HG03095 (cell line): ENCODE results near the gene SAV1.
A peak's percentile ranks its signal among the peaks of the same experiment; 100 is the strongest.
"Not testable (repeated sequence)": the region's sequence is repeated elsewhere in the genome, so short reads cannot be mapped to it uniquely, and the experiment has no call there.

Experiments used
- ATAC-seq: cut with Tn5 transposase; IDR thresholded peaks from one replicate; pipeline ENCODE4 v1.9.1; 2021; ENCODE audit warnings: moderate library complexity; ENCODE audit not compliant: unreplicated experiment

The SAV1 gene

GRCh38 chr14:50666772-50667683 lies 1.1 kb downstream of the SAV1 start:
- no peak for ATAC-seq

- ATAC-seq, result not testable (repeated sequence)
Measured at GRCh38 chr14:50665300-50665699, 2.8 kb downstream of the SAV1 start.

- not testable (repeated sequence) for ATAC-seq
Measured at GRCh38 chr14:50664579-50664978, 3.5 kb downstream of the SAV1 start.

GRCh38 chr14:50659327-50659974 lies 8.7 kb downstream of the SAV1 start:
- no peak for ATAC-seq

- ATAC-seq, result no peak
Measured at GRCh38 chr14:50658203-50658602, 9.9 kb downstream of the SAV1 start.

- ATAC-seq, result no peak
Measured at GRCh38 chr14:50657753-50658152, 10.4 kb downstream of the SAV1 start.

- ATAC-seq, result no peak
Measured at GRCh38 chr14:50656776-50657175, 11.3 kb downstream of the SAV1 start.

- ATAC-seq, result no peak
Measured at GRCh38 chr14:50649691-50650090, 18.4 kb downstream of the SAV1 start.

GRCh38 chr14:50647753-50648152 lies 20.4 kb downstream of the SAV1 start:
- peak; percentile 5 for ATAC-seq

GRCh38 chr14:50647282-50647681 lies 20.8 kb downstream of the SAV1 start:
- peak; percentile 78 for ATAC-seq

GRCh38 chr14:50635141-50635540 lies 33.0 kb downstream of the SAV1 start:
- no peak for ATAC-seq

- no peak for ATAC-seq
Measured at GRCh38 chr14:50633954-50634353, 34.2 kb downstream of the SAV1 start.

GRCh38 chr14:50631408-50631821 lies 36.7 kb downstream of the SAV1 start:
- no peak for ATAC-seq

- ATAC-seq, result not testable (repeated sequence)
Measured at GRCh38 chr14:50624947-50625346, 43.2 kb downstream of the SAV1 start.

- ATAC-seq, result no peak
Measured at GRCh38 chr14:50624447-50624846, 43.7 kb downstream of the SAV1 start.

- ATAC-seq, result no peak
Measured at GRCh38 chr14:50622978-50623377, 45.1 kb downstream of the SAV1 start.

- ATAC-seq, result no peak
Measured at GRCh38 chr14:50620341-50620740, 47.8 kb downstream of the SAV1 start.

- ATAC-seq, result no peak
Measured at GRCh38 chr14:50619569-50620141, 48.5 kb downstream of the SAV1 start.

GRCh38 chr14:50616275-50616674 lies 51.8 kb downstream of the SAV1 start:
- no peak for ATAC-seq

GRCh38 chr14:50615552-50615951 lies 52.6 kb downstream of the SAV1 start:
- ATAC-seq, result no peak

GRCh38 chr14:50615056-50615455 lies 53.0 kb downstream of the SAV1 start:
- no peak for ATAC-seq

GRCh38 chr14:50612806-50613205 lies 55.3 kb downstream of the SAV1 start:
- no peak for ATAC-seq
